Stomach (tissue), 4 donors: ENCODE results near the gene MED23.

ENCODE experiments used
- CTCF ChIP-seq, 7 experiments: fragments of 450-650 bp in 4 of 7; fragments of 200-600 bp in 3 of 7; sonication (generic) in 3 of 7; IDR thresholded peaks; one replicate each; pipeline ENCODE4 v1.5.1; 2016 to 2019; ENCODE audit warnings: antibody characterized with exemption in 7 of 7, control low read depth in 2 of 7, mild to moderate bottlenecking in 1 of 7
- POLR2A ChIP-seq, 4 donors: fragments of 450-650 bp; IDR thresholded peaks; one replicate each; pipeline ENCODE4 v1.6.1; 2016; ENCODE audit warnings: antibody characterized with exemption in 4 of 4, control low read depth in 2 of 4, mild to moderate bottlenecking in 1 of 4, moderate library complexity in 1 of 4

GRCh38 chr6:131545317-131545716 is 82.7 kb downstream of the MED23 start:
- TF ChIP-seq POLR2A (IDR thresholded peaks at IDR 0.05) (no peak), CTCF (IDR thresholded peaks at IDR 0.05) (no peak)
